Umbilical cord (tissue), 2 donors: Measurements from ENCODE around the gene CDKN2A. TPM values are rescaled to one million over a fixed set of nuclear protein-coding genes. Genes with fewer than 3 reads are reported as not detected.

ENCODE experiments used
- DNase-seq: peaks from one replicate; pipeline ENCODE4 v3.0.0-alpha.2; 2015; ENCODE audit warnings: low spot score
- total RNA-seq: library from RNA; depleted of rRNA; stranded (reverse); fragments of >200 nt; gene quantifications from one replicate; pipeline ENCODE4 v1.2.3, GENCODE V29; 2014; ENCODE audit warnings: low replicate concordance; ENCODE audit not compliant: insufficient read depth

CDKN2A gene
- total RNA-seq, 1 donor from 2014 or later = 0.96 TPM

- no peak for DNase-seq
These were observed 11.8 kb upstream of the CDKN2A start for GRCh38 chr9:22005702-22006606.

- no peak for DNase-seq
These were observed 11.0 kb upstream of the CDKN2A start for GRCh38 chr9:22005021-22005701.

DNA sequence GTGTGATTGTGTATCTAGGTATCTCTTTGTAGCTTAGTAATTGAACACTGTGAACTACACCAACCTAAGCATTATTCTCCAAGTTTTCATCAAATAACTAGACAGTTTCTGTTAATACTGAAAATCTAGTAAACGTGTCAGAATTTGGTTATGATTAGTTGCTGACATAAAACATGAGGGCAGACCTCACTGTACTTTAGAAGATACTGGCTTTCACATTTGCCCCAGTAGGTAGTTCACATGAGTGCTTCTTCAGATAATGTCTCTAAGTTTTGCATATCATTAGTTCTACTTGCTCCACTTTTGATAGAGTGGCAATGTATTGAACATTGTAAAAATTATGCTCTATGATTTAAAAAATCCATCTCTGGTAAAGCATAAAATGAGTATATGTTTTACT lies 7.8 kb upstream of the CDKN2A start:
- no peak for DNase-seq

DNA sequence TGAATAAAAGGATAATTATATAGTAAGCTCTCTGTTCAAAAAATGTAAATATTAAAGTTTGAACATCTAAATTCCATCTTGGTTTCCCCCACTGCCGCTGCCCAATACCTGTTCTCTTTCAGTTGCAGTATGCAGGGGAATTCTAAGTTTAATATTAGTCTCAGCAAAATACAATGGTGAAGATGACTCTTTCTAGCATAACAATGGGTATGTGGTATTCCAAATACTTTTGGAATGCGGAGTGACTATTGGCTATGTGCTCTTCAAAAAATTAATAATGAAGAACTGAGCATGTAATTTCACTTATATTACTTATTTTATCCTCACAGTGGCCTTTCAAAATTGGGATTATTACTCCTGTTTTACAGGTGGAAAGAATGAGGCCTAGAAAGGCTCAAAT lies 3.8 kb upstream of the CDKN2A start:
- DNase-seq = no peak

GRCh38 chr9:21997480-21997879 lies 3.3 kb upstream of the CDKN2A start:
- DNase-seq = no peak

GRCh38 chr9:21996858-21997257 lies 2.7 kb upstream of the CDKN2A start:
- no peak for DNase-seq

- DNase-seq = no peak
These were observed 2.2 kb upstream of the CDKN2A start for GRCh38 chr9:21996438-21996837.

- peak; percentile 33 for DNase-seq
These were observed 1.6 kb upstream of the CDKN2A start for GRCh38 chr9:21995666-21996398.

DNA sequence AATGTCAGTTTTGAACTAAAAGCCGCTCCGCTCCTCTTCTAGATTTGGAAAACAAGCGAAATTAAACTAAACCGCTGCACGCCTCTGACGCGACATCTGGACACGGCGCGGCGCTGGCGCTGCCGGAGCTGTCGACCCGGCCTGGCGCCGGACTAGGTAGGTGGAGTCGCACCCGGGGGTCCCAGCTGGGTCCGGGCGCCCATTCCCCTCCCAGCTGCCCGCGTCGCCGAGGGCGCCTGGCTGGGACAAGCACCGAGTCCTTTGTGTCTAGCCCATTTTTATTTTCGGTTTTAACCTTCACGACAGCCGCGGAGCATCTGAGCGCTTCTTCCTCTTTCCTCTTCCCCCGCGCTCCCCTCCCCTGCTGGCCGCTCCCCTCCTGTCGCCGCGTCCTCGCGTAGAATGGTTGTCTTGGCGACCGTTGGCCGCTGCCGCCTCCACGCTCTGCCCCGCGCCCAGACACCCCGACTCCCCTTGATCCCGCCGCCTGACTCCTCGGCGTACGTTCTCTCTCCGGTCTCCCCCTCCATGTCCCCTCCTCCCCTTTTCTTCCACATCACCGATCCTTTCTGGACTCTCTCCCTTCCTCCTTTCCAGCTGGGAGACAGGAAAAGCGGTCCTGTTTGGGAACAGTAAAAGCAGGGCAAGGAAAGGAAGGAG lies 944 bp upstream of the CDKN2A start:
- DNase-seq = peak; percentile 54

GRCh38 chr9:21994556-21995005 lies 389 bp upstream of the CDKN2A start, which contains the start of gene CDKN2B-AS1:
Gene CDKN2B-AS1 (plus strand): TSS chr9:21994791.
- DNase-seq = peak; percentile 37

GRCh38 chr9:21993007-21993406 lies 1.2 kb downstream of the CDKN2A start:
- DNase-seq = no peak

- DNase-seq = no peak
These were observed 2.9 kb downstream of the CDKN2A start for GRCh38 chr9:21991072-21991959.

DNA sequence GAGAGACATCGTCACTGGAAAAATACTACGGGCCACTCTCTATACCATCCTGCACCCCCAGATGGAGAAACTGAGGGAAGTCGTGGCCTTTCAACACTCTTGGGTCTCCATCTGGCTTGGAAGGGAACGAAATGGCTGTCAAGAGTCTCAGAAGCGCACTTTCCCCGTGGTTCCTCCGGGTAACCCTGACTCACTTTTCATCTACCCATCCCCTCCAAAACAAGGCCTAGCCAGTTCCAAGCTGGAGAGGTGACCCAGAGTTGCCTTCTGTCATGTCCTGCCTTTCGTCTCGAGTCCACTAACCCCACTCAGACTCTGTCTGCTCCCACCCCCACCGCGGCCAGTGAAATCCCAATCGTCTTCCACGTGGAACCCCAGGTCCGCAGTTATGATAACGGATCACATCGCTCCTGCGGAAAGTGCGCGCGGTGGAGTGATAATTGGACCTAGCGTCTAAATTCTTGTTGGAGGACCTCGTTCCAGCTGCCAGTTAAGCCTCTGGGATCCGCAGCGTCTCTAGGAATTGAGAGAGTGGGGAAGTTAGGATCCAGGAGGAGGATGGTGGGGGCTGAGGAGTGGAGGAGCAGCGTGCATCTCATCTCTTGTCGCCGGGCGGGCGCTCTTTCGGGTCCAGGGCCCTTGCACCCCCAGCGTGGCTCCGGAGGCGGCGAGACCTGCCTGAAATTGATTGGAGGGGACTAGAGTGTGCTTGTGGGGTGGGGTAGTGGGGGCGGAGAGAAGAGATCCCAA lies 4.6 kb downstream of the CDKN2A start:
- DNase-seq = no peak

DNA sequence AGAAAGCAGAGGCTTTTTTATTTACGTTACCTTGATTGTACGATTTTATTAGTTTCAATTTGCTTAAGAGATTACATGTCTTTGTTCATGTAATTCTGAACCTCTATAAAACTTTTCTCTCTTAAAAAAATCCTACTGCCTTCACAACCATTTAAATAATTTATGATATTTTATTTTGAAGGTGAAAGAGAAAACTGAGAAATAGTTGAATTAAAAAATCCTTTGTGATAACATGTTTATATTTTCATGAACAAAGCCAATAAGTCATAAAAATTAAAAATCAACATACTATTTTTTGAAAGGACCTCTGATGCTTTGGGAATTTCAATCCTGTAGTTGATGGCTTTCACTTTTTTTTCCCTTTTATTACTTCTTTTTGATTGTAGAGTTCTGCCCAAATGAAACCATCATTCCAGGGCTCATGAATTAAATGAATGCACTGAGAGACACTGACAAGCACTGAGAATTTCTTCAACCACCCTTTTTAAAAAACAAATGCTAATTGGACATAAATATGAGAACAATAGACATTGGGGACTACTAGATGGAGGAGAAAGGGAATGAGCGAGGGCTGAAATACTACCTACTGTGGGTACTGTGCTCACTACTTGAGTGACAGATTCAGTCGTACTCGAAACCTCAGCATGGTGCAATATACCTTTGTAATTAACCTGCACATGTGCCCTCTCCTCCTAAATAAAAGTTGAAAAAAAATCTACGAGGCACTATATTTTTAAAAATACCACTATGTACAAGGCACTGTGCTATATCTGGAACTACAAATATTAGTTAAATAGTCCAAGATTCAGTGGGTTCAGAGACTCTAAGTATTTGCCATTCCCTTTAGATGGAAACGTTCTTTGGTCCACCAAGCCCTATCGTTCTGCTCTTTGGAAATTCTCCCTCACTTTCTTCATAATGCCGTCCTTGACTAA lies 5.9 kb downstream of the CDKN2A start:
- no peak for DNase-seq

GRCh38 chr9:21985964-21986667 lies 8.1 kb downstream of the CDKN2A start:
- no peak for DNase-seq

DNA sequence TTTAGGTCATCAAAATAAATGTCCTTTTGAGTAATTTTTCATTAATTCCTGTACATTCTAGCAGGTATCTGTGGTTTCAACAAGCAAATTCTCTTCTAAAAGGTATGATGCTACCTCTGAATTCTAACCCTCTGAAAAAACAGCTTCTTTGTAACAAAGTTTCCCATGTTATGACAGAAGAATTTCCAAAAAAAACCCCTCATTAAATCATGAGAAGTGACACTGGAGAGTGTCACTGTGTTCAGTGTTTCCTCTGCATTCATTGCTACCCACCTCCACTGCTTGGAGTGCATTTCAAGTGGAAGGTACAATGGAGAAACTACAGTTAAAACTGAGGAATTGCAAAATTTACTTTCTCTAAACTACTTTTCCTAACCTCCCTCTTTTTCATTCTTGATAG lies 10.1 kb downstream of the CDKN2A start:
- no peak for DNase-seq

- no peak for DNase-seq
These were observed 10.6 kb downstream of the CDKN2A start for GRCh38 chr9:21983561-21983935.
